GM19324 (cell line): ENCODE data around the gene OR2F2.

Source experiments
- ATAC-seq: cut with Tn5 transposase; IDR thresholded peaks from one replicate; pipeline ENCODE4 v1.9.1; 2021; ENCODE audit warnings: mild to moderate bottlenecking, moderate library complexity; ENCODE audit not compliant: unreplicated experiment, low FRiP score

The OR2F2 gene

GRCh38 chr7:143934526-143935325, at the start of gene OR2F2:
Gene OR2F2, plus strand, starts transcription at chr7:143935233. Its CDS starts 0 bp downstream, at chr7:143935233.
- ATAC-seq: no peak

GRCh38 chr7:143885951-143886350, 49.1 kb upstream of the OR2F2 start:
- no peak for ATAC-seq

- no peak for ATAC-seq
Measured at GRCh38 chr7:143886826-143887477, 48.1 kb upstream of the OR2F2 start.

- no peak for ATAC-seq
Measured at GRCh38 chr7:143889068-143889467, 46.0 kb upstream of the OR2F2 start.

- ATAC-seq: no peak
Measured at GRCh38 chr7:143890558-143890957, 44.5 kb upstream of the OR2F2 start.

- ATAC-seq: no peak
Measured at GRCh38 chr7:143891457-143891856, 43.6 kb upstream of the OR2F2 start.

GRCh38 chr7:143892527-143893300, 42.3 kb upstream of the OR2F2 start:
- peak; percentile 98 for ATAC-seq

GRCh38 chr7:143896667-143897066, 38.4 kb upstream of the OR2F2 start:
- no peak for ATAC-seq

GRCh38 chr7:143898810-143899209, 36.2 kb upstream of the OR2F2 start:
- no peak for ATAC-seq

- no peak for ATAC-seq
Measured at GRCh38 chr7:143900230-143900766, 34.7 kb upstream of the OR2F2 start.

GRCh38 chr7:143901332-143901667, 33.7 kb upstream of the OR2F2 start:
- no peak for ATAC-seq

- ATAC-seq: peak; percentile 96
Measured at GRCh38 chr7:143901668-143902331, 33.2 kb upstream of the OR2F2 start, which contains the start of gene TCAF1. Gene TCAF1, minus strand, starts transcription at chr7:143902176. Its CDS starts 25,568 bp downstream, at chr7:143876608.

- ATAC-seq: no peak
Measured at GRCh38 chr7:143902332-143902899, 32.6 kb upstream of the OR2F2 start.

- ATAC-seq: no peak
Measured at GRCh38 chr7:143905509-143905908, 29.5 kb upstream of the OR2F2 start.

GRCh38 chr7:143906151-143906550, 28.9 kb upstream of the OR2F2 start:
- ATAC-seq: no peak

- ATAC-seq: no peak
Measured at GRCh38 chr7:143906895-143907294, 28.1 kb upstream of the OR2F2 start.

- no peak for ATAC-seq
Measured at GRCh38 chr7:143908120-143908519, 26.9 kb upstream of the OR2F2 start.

- ATAC-seq: no peak
Measured at GRCh38 chr7:143909863-143910262, 25.2 kb upstream of the OR2F2 start.

GRCh38 chr7:143910473-143911248, 24.4 kb upstream of the OR2F2 start:
- ATAC-seq: no peak
